Heart left ventricle (tissue), 16 donors: ENCODE measurements around the gene LTBP2. TPM values are rescaled to one million over a fixed set of nuclear protein-coding genes. Genes with fewer than 3 reads are reported as not detected.

Experiments used
- ATAC-seq, 4 donors: fragments of 200-7000 bp; cut with Tn5 transposase; one replicate each; pipeline ENCODE4 v1.9.1; 2020 to 2022; ENCODE audit warnings: moderate library complexity in 4 of 4, mild to moderate bottlenecking in 3 of 4, moderate number of reproducible peaks in 1 of 4
- DNase-seq, 5 donors: peaks; one replicate each; pipeline ENCODE4 v3.0.0-alpha.2; 2020
- H3K27ac ChIP-seq, 12 donors: fragments of 200-600 bp; sonication (generic) in 4 of 12; one replicate each; pipeline versions ENCODE4 v1.5.0 to v1.8.0; 2016 to 2022; ENCODE audit warnings: mild to moderate bottlenecking in 2 of 12
- H3K27me3 ChIP-seq, 9 donors: fragments of 200-600 bp; sonication (generic) in 2 of 9; one replicate each; pipeline versions ENCODE4 v1.5.1 to v1.8.0; 2016 to 2022; ENCODE audit warnings: mild to moderate bottlenecking in 3 of 9
- H3K36me3 ChIP-seq, 9 donors: fragments of 200-600 bp; sonication (generic) in 2 of 9; one replicate each; pipeline versions ENCODE4 v1.5.0 to v1.8.0; 2018 to 2022; ENCODE audit warnings: mild to moderate bottlenecking in 2 of 9
- H3K4me1 ChIP-seq, 12 donors: fragments of 200-600 bp; sonication (generic) in 4 of 12; one replicate each; pipeline versions ENCODE4 v1.5.0 to v1.8.0; 2016 to 2022; ENCODE audit warnings: mild to moderate bottlenecking in 3 of 12
- H3K4me3 ChIP-seq, 12 donors: fragments of 200-600 bp; sonication (generic) in 4 of 12; one replicate each; pipeline versions ENCODE4 v1.5.0 to v1.8.0; 2017 to 2022; ENCODE audit warnings: mild to moderate bottlenecking in 9 of 12, moderate library complexity in 4 of 12
- H3K9me3 ChIP-seq, 12 donors: fragments of 200-600 bp; sonication (generic) in 4 of 12; one replicate each; pipeline versions ENCODE4 v1.5.0 to v1.8.0; 2016 to 2022; ENCODE audit warnings: mild to moderate bottlenecking in 1 of 12
- CTCF ChIP-seq, 12 donors: fragments of 200-600 bp; sonication (generic) in 4 of 12; IDR thresholded peaks; one replicate each; pipeline versions ENCODE4 v1.5.0 to v1.8.0; 2018 to 2022; ENCODE audit warnings: antibody characterized with exemption in 12 of 12, mild to moderate bottlenecking in 5 of 12
- POLR2A ChIP-seq, 2 donors: fragments of 450-650 bp; IDR thresholded peaks; one replicate each; pipeline ENCODE4 v1.6.1; 2017; ENCODE audit warnings: antibody characterized with exemption in 2 of 2, mild to moderate bottlenecking in 2 of 2, moderate library complexity in 2 of 2
- WGBS, 4 donors: extraction: QIAGEN DNeasy Blood & Tissue Kit in 2 of 4; methylation state at CpG; one replicate each; pipeline versions ENCODE4 v1.1.5 to v1.1.7; 2013 to 2018; 5-methylcytosine and 5-hydroxymethylcytosine counted together
- intact Hi-C, 10 donors: fragments of 100-400 bp; cut with DNase I; formaldehyde crosslinking; loops; one replicate each; pipeline versions ENCODE4 v1.11.1 to v1.14.2; 2022
- polyA plus RNA-seq, 2 donors: library from polyadenylated mRNA; stranded (reverse); fragments of 200-250 nt; gene quantifications; one replicate each; pipeline ENCODE4 v1.2.3, GENCODE V29; 2013
- total RNA-seq, 9 donors: library from RNA; depleted of rRNA in 2 of 9; stranded (reverse); fragments of >200 nt in 2 of 9; fragmentation: NEBNext Ultra II Directional in 3 of 9; extraction: Animal tissue kit (Norgen Biotek cat#: 25700) in 3 of 9; gene quantifications; one replicate each; pipeline versions ENCODE4 v1.1.0 to v1.2.4, GENCODE V29; 2016 to 2023
- donor health status: ischemic (EF 13 %, LVEDD 7.1; RV severe dilation, severe dysfunction).
- donor health status: healthy with polysubstance abuse.
- donor health status: DM: no; HTN: yes; CAD: no.
- donor health status: DM: no; HTN: no; CAD: no.
- donor health status: ischemic (EF 25% LVEDD 6.9; RV normal size, moderate dysfunction).
- donor health status: ischemic (EF 25% LVEDD 5.7; RV mildly dilated, moderate dysfunction).
- donor health status: healthy.
- donor health status: DM: yes; HTN: yes; CAD: no.
- donor health status: ischemic (EF 35%, LVEDD 5.7; RV mildly dilated, moderate dysfunction).
- donor health status: nonischemic (EF 11% LVEDD 7.7; RV severe dilation, severe dysfunction).
- donor health status: DM: yes; HTN: yes; CAD: no.
- donor health status: PGD.
- donor health status: ischemic (EF 29% LVEDD 5.4; RV normal size, mild dysfunction).
- donor health status: nonischemic (EF 23%, LVEDD 6.1; RV moderate dilation, normal function).

LTBP2 gene
- total and polyA plus RNA-seq, 11 donors: 4.0 to 69.1 (median 29.5) TPM

- H3K4me1 ChIP-seq: peaks cover 0 to 76% (median 43%) of the 10 kb centered on the region in 12 donors
- no peaks in the 10 kb centered on the region for H3K9me3 ChIP-seq
- no peak for ATAC-seq
- intact Hi-C loops: loop anchor here in 3 of 10 donors (10.0 kb wide), 4 partner anchors 48 to 252 kb away; partner anchors contain the start of genes ISCA2 (in 1 of the 3) and NPC2 (in 1 of the 3)
- no peaks in the 10 kb centered on the region for H3K36me3 ChIP-seq
- H3K27me3 ChIP-seq: peaks cover 0 to 15% (median 0%) of the 10 kb centered on the region in 9 donors
- TF ChIP-seq POLR2A (IDR thresholded peaks at IDR 0.05) (no peak), CTCF (IDR thresholded peaks at IDR 0.05) (no peak)
- DNase-seq: peak in 1 of 5 donors; percentile 25
- 82 to 87% (median 85%) methylated on average over 6 to 13 of the region's 13 CpGs for WGBS, 4 donors
- peak overlapping the region in 8 of 12 donors; percentile 9 to 89 (median 58) for H3K27ac ChIP-seq
- no peak overlapping the region for H3K4me3 ChIP-seq
These were observed 5.1 kb upstream of the LTBP2 start for GRCh38 chr14:74616996-74617700.

- Histone ChIP-seq H3K27me3 (peaks cover 0 to 21% (median 4%) of the 10 kb centered on the region in 9 donors), H3K4me1 (peaks cover 0 to 80% (median 43%) of the 10 kb centered on the region in 12 donors), H3K4me3 (no peak overlapping the region), H3K9me3 (no peaks in the 10 kb centered on the region), H3K27ac (peak overlapping the region in 8 of 12 donors; percentile 9 to 89 (median 58)), H3K36me3 (no peaks in the 10 kb centered on the region)
- TF ChIP-seq POLR2A (IDR thresholded peaks at IDR 0.05) (no peak), CTCF (IDR thresholded peaks at IDR 0.05) (no peak)
- DNase-seq (peak in 1 of 5 donors; percentile 67), ATAC-seq (peak in 1 of 4 donors; percentile 21)
- intact Hi-C loops: loop anchor here in 3 of 10 donors (10.0 kb wide), 4 partner anchors 48 to 252 kb away; partner anchors contain the start of genes ISCA2 (in 1 of the 3) and NPC2 (in 1 of the 3)
- WGBS, 4 donors: 49 to 61% (median 51%) methylated on average over 4 of the region's 4 CpGs
These were observed 4.5 kb upstream of the LTBP2 start for GRCh38 chr14:74616507-74616906.

GRCh38 chr14:74615735-74616134 is 3.7 kb upstream of the LTBP2 start:
- WGBS, 4 donors: 92 to 95% (median 93%) methylated on average over 14 of the region's 14 CpGs
- Histone ChIP-seq H3K4me1 (peaks cover 0 to 76% (median 42%) of the 10 kb centered on the region in 12 donors), H3K4me3 (no peak overlapping the region), H3K36me3 (no peaks in the 10 kb centered on the region), H3K9me3 (no peaks in the 10 kb centered on the region), H3K27ac (peak overlapping the region in 6 of 12 donors; percentile 3 to 85 (median 58)), H3K27me3 (peaks cover 0 to 26% (median 7%) of the 10 kb centered on the region in 9 donors)
- no peak for ATAC-seq
- TF ChIP-seq CTCF (IDR thresholded peaks at IDR 0.05): no peak
- TF ChIP-seq POLR2A (IDR thresholded peaks at IDR 0.05): no peak
- intact Hi-C loops: loop anchor here in 3 of 10 donors (10.0 kb wide), 4 partner anchors 49 to 251 kb away; partner anchors contain the start of genes ISCA2 (in 1 of the 3) and NPC2 (in 1 of the 3)
- DNase-seq: peak in 1 of 5 donors; percentile 23
